Skeletal muscle cell (primary cell): ENCODE data around the gene PAGE2.
"Not testable (repeated sequence)": the region's sequence is repeated elsewhere in the genome, so short reads cannot be mapped to it uniquely, and the experiment has no call there.

Experiments
- DNase-seq: peaks from one replicate; pipeline ENCODE4 v3.0.0-alpha.2; 2010; ENCODE audit warnings: low read depth
- H3K4me3 ChIP-seq: 2 replicates; pipeline ENCODE4 v1.5.1; 2011; ENCODE audit warnings: low read depth, mild to moderate bottlenecking, control low read depth, low read length, moderate library complexity

The PAGE2 gene

GRCh38 chrX:55088795-55089489 is at the start of gene PAGE2:
Gene PAGE2 (plus strand): TSS chrX:55089018. CDS start chrX:55090021, 1,003 bp downstream.
- no peak for DNase-seq
- no peak within 1 kb of the TSS for H3K4me3 ChIP-seq

GRCh38 chrX:55039471-55039870 is 49.3 kb upstream of the PAGE2 start:
- H3K4me3 ChIP-seq, result no peak overlapping the region
- no peak for DNase-seq

- DNase-seq, result no peak
- no peak overlapping the region for H3K4me3 ChIP-seq
These were observed 47.3 kb upstream of the PAGE2 start for GRCh38 chrX:55041514-55041913.

DNA sequence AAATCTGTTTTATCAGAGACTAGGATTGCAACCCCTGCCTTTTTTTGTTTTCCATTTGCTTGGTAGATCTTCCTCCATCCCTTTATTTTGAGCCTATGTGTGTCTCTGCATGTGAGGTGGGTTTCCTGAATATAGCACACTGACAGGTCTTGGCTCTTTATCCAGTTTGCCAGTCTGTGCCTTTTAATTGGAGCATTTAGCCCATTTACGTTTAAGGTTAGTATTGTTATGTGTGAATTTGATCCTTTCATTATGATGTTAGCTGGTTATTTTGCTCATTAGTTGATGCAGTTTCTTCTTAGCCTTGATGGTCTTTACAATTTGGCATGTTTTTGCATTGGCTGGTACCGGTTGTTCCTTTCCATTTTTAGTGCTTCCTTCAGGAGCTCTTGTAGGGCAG is 38.2 kb upstream of the PAGE2 start:
- DNase-seq, result not testable (repeated sequence)

GRCh38 chrX:55056820-55057674 is 31.8 kb upstream of the PAGE2 start:
- H3K4me3 ChIP-seq, result no peak overlapping the region
- DNase-seq, result no peak

More for the DNA sequence above, 38.2 kb upstream of the PAGE2 start:
- not testable (repeated sequence) for H3K4me3 ChIP-seq

DNA sequence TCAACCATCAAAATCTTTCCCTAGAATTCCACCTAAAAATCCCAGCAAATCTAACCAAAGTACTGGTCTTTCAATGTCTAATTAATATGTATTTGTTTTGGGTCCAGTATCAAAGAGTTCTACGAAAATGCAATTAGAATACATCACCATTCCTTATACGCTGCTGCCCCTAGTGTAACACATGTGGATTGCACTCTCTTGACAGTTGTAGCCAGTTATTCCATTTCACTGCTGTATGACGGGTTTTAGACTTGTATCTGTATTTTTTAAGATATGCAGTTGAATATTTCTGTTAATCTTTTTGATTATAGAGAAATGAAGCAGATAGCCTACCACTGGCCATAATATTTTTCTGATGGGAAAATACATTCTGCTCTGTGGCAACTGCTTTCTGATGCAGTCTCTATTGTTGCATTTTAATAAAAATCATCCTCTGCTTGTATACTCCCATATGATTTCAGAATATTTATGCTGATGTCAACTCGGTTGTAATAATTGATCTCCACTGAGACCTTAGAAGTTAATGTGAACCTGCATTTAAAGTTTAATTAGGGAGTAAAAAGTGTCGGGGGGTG is 31.1 kb upstream of the PAGE2 start:
- no peak for DNase-seq
- H3K4me3 ChIP-seq, result no peak overlapping the region

GRCh38 chrX:55067180-55067579 is 21.6 kb upstream of the PAGE2 start:
- not testable (repeated sequence) for DNase-seq, H3K4me3 ChIP-seq

- no peak overlapping the region for H3K4me3 ChIP-seq
- no peak for DNase-seq
These were observed 16.5 kb upstream of the PAGE2 start for GRCh38 chrX:55072286-55072685.

DNA sequence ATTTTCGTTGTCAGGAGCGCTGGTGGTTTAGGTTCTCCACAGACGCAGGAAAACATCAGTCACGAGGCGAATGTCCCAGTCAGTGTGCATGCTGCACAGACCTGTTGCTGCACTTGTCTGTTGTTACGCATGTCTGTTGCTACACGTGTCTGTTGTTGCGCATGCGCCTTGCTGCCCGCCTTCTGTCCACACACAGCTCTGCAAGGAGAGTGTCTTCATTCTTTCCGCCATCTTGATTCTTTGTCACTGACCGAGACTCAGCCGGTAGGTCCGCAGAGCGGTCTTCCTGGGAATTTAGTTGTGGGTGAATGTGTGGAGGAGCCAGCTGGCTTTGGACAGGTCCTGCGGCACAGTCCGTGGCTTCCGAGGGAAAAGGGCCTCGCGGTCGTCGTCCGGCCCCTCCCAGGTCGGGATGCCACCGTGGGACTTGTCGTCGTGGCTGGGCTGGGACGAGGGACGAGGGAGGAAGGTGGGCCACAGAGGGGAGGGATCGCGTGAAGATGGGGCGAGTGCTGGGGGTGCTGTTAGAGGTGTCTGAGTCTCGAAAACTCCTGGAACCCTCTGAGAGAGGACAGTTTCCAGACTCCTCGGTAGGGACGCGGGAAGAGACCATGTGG is 13.9 kb upstream of the PAGE2 start, which contains the start of gene PAGE2B:
Gene PAGE2B, plus strand, starts transcription at position 180 of the 617 bp plus-strand sequence. CDS start 1,012 bp downstream, outside the sequence.
- no peak for DNase-seq
- H3K4me3 ChIP-seq, result no peak within 1 kb of the TSS

DNA sequence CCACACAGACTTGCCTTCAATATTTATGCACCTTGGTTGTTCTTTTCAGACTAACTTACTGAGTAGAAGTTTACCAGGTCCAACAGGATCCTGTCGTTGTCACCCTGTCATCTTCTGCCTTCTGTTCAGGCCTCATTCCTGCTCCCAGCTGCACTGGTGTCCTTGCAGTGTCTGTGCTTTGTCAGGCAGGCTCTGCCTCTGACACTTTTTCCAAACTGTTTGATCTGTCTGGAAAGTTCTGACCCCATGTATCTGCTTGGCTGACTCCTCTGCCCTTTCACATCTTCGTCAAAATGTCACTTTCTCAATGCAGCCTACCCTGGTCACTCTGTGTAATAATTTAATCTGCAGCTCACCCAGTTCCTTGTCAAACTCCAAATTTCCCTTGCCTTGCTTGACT is 9.9 kb downstream of the PAGE2 start:
- H3K4me3 ChIP-seq, result no peak overlapping the region
- no peak for DNase-seq

- no peak overlapping the region for H3K4me3 ChIP-seq
- no peak for DNase-seq
These were observed 10.3 kb downstream of the PAGE2 start for GRCh38 chrX:55099162-55099561.

DNA sequence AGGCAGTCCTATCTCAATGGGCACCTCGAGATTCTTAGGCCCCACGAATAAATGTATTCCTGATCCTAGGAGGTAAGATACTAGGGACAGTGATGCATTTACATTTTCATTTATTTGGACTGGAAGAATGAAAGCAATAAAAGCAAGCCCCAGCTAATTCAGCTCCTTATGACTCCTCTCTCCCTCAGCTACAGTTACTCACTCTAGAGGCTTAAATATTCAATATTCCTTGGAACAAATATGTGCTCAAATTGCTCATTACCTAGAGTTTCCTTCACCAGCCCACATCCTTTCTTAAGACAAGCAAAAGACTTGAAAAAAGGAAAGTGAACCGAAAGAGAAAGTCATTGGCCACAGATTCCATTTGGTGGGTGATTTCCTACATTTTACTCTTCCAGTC is 13.9 kb downstream of the PAGE2 start:
- DNase-seq, result no peak
- no peak overlapping the region for H3K4me3 ChIP-seq

- DNase-seq, result no peak
- no peak overlapping the region for H3K4me3 ChIP-seq
These were observed 18.4 kb downstream of the PAGE2 start for GRCh38 chrX:55107262-55107661.

DNA sequence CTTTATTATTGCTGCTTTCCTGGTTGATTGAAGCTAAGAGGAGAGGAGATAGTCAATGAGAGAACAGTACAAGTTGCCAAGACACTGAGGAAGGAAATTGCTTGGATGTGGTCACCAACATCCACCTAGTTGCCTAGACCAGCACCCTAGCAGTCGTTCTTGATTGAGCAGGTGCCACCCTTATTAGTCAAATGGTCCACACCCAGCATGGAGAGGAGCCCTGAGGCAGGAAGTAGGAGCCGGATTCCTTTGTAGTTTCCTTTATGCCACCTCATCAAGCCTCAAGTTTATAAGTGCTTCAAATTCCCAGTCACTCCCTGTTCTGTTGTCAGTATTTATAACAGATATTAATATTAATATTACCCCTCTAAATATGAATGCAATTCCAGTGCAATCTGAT is 19.1 kb downstream of the PAGE2 start:
- no peak overlapping the region for H3K4me3 ChIP-seq
- DNase-seq, result no peak

GRCh38 chrX:55109306-55109705 is 20.5 kb downstream of the PAGE2 start:
- no peak for DNase-seq
- H3K4me3 ChIP-seq, result no peak overlapping the region

- no peak overlapping the region for H3K4me3 ChIP-seq
- DNase-seq, result no peak
These were observed 22.9 kb downstream of the PAGE2 start for GRCh38 chrX:55111578-55112254.

DNA sequence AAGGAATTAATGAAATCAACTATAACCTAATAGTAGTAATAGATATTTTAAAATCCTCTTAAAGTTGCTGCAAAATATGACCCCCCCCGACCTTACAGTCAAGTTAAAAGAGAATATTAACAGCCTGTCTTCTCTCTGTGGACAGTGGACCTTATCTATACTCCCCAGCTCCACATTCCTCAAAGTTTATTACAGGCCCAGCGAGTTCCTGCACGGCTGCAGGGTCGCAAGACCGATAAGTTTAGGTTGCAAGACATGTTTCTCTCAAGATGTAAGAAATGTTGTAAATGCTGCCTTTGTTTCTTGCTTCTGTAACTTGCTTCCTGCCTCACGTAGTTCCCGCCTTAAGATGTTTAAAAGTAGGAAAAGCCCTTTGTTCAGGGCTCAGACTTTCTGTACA is 27.8 kb downstream of the PAGE2 start:
- H3K4me3 ChIP-seq, DNase-seq: not testable (repeated sequence)

GRCh38 chrX:55118574-55118973 is 29.8 kb downstream of the PAGE2 start:
- no peak for DNase-seq
- no peak overlapping the region for H3K4me3 ChIP-seq

GRCh38 chrX:55119271-55119670 is 30.5 kb downstream of the PAGE2 start:
- no peak for DNase-seq
- H3K4me3 ChIP-seq, result no peak overlapping the region
